ENCODE results near the gene PRKN.

- no peak for TF ChIP-seq CTCF (IDR thresholded peaks at IDR 0.05; ENCODE audit: poor library complexity)
- no peak for TF ChIP-seq EZH2 (IDR thresholded peaks at IDR 0.05; ENCODE audit: borderline replicate concordance)
Measured at GRCh38 chr6:161598896-161599295, 1128.7 kb downstream of the PRKN start.
